GM19328 (cell line): ENCODE data around the gene MLH3.

Experiments
- ATAC-seq: cut with Tn5 transposase; IDR thresholded peaks from one replicate; pipeline ENCODE4 v1.9.1; 2021; ENCODE audit warnings: mild to moderate bottlenecking, moderate library complexity; ENCODE audit not compliant: unreplicated experiment

MLH3 gene

GRCh38 chr14:74973905-74974363 lies 77.3 kb downstream of the MLH3 start:
- ATAC-seq, result no peak

GRCh38 chr14:74973003-74973653 lies 78.1 kb downstream of the MLH3 start:
- ATAC-seq, result no peak

DNA sequence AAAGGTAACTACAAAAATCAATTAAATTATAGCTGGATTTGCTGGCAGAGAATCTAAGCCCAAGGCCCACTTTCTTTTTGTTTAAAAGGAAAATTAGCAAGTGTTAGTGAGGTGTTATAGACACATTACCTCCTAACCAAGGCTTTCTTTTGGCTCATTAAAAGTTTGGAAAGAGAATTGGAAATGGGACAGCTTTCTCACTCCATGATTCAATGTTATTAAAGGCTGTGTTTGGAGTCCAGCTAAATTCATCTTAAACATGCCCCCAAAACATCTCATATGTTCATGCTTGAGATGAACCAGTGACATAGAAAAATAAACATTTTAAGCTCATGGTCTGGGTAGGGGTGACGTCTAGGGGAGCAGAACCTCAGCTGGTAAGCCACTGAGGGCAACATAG lies 82.5 kb downstream of the MLH3 start:
- ATAC-seq, result no peak

DNA sequence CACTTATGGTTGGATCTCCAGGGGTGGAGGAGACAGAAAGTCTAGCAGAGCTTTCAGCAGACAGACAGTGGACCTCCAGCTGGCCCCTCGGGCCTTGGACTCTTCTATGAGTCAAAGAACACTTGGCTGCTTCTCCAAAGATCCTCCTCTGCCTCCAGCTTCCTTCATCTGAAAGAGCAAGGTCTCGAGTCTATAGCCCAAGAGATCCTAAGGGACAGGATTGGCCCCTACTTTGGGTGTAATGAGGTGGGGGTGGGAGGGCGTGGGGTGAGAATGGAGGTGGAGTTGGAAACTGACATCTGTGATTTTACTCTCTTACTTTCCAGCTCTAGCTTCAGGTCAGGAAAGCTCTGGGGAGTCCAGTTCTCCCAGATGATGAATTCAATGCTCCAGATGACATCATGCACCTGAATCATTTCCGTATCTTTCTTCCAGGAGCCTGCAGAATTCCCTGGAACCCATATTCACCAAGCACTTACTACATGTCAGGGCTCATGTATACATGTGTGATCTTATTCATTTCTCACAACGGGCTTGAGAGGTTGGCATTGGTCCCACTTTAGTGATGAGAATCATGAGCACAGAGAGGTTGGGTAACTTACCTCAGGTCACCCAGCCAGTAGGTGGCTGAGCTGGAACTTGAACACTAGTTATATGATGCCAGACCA lies 85.6 kb downstream of the MLH3 start:
- ATAC-seq, result no peak

- no peak for ATAC-seq
Observed at GRCh38 chr14:74964787-74965485, 86.3 kb downstream of the MLH3 start.
